Stimulated activated CD4-positive, alpha-beta T cell treated with anti-CD3 and anti-CD28 coated beads, Interleukin-1b, Interleukin-23, amount 100 ng/mL, for 4 hours (primary cell): Measurements from ENCODE around the gene RBP4.
"Not testable (repeated sequence)": the region's sequence is repeated elsewhere in the genome, so short reads cannot be mapped to it uniquely, and the experiment has no call there.

Experiments used
- DNase-seq, 2 donors: peaks; one replicate each; pipeline ENCODE4 v3.0.0-alpha.2; 2020; ENCODE audit warnings: low read depth in 2 of 2

The RBP4 gene

DNA sequence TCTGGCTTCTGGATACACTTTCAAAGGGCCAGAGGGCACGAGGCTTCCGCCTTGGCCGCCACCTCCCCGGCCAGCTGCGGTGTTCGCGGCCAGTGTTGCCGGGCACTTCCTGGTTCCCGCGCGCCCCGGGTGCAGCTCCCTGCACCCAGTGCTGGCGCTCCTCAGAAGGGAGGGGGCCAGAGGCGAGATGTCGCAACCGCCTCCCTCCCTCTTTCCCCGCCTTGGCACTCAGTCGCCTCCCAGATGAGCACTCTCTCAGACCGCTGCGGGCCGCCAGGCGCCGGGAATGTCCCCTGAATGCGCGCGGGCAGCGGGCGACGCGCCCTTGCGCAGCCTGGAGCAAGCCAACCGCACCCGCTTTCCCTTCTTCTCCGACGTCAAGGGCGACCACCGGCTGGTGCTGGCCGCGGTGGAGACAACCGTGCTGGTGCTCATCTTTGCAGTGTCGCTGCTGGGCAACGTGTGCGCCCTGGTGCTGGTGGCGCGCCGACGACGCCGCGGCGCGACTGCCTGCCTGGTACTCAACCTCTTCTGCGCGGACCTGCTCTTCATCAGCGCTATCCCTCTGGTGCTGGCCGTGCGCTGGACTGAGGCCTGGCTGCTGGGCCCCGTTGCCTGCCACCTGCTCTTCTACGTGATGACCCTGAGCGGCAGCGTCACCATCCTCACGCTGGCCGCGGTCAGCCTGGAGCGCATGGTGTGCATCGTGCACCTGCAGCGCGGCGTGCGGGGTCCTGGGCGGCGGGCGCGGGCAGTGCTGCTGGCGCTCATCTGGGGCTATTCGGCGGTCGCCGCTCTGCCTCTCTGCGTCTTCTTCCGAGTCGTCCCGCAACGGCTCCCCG, 34.4 kb downstream of the RBP4 start, which contains the start of gene FFAR4:
TSS of gene FFAR4 (plus strand) at position 231 of the 842 bp plus-strand sequence. CDS start at position 287, 56 bp downstream.
- DNase-seq = no peak

DNA sequence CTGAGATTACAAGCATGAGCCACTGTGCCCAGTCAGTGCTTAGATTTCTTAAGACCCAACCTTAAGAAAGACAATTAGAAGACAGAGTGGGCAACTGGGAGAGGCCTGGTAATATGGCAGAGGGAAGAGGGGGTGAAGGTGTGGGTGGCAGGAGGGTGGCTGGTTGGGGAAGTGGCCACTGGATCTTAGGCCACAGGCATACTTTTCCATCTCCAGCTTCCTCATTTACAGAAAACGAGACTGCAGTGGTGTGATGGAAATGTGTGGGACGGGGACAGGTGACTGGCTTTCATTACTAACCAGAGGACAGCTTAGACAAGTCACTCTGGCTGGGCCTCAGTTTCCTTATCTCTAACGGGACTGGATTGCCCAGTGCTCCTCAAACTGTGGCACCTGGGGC, 35.6 kb downstream of the RBP4 start:
- no peak for DNase-seq

DNA sequence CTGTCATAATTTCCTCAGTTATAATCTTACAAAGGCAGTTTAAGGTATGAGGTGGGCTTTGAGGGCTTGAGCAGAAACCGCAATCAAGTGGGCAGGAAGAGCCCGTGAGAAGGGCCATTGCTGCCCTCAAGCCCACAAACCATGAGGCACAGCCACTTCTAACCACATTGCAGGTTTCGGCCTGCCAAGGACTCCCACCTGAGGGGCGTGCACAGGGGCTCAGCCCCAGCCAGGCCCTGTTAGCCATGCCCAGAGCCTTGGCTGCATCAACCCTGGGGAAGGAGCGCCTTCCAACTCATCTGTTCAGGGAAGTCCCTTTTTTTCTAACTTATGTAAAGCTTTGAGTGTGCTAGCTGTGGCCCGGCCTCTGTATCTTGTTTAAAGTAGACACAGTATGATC, 40.5 kb downstream of the RBP4 start:
- DNase-seq = no peak

DNA sequence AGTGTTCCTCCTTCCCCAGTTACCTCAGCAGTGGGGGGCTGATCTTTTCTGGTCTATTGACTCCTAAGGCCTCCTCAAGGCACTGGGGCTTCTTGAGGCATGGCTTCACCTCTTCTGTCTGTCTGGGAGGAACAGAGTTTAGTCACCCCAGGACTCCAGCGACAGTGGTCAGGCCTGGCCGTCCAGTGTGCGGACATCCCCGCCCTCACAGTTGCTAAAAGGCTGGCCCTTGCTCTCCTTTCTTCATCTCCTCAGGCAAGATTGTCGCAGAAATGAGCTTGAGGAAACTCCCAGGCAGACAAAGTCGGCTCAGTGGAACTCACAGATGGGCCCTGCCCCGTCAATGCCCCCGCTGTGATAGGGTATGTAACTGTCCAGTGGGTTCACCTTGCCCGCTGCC, 41.5 kb downstream of the RBP4 start:
- DNase-seq = no peak

DNA sequence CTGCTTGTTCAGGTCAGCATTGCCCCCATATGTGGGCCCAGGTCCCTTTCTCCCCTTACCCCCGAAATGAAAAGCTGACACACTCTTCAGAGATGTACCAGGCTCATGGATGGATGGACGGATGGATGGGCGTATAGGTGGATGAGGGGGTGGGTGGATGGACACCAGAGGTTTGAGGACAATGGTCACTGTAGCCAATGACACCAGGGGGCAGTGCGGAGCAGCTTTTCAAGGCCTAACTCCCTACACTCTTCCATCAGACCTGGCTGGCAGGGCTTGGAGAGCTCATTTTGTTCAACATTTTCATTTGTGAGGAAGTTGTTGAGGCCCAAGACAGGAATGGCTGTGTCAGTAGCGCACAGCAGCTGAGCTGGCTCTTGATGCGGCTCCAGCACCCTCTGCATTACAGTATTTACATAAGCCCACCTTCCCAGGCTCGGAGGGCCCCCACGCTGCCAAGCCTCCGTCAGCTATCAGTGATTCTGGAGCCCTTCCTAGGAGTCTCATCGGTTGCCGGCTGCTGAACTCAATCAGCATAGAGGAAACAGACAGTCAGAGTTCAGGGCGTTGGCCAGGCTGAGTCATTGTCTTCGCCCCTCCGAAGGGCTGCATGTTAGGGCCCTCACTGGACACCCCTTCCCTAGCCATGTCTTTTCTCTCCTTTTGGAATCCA, 46.1 kb downstream of the RBP4 start:
- peak; percentile 14 to 18 for DNase-seq

DNA sequence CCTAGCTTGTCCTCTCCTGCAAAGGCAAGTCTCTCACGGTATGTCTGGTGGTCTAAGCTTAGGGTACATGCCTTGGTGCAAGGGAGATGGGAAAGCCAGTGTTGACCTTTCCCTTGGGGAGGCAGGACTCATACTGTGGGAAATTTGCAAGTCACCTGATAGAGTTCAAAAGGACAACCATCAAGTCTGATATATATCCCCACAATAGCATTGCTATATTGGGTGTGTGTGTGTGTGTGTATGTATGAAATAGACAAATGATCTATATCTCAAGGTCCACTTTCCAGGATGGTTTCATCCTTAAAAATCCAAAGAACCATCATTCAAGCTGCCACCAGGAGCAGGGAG, 46.7 kb downstream of the RBP4 start:
- no peak for DNase-seq

DNA sequence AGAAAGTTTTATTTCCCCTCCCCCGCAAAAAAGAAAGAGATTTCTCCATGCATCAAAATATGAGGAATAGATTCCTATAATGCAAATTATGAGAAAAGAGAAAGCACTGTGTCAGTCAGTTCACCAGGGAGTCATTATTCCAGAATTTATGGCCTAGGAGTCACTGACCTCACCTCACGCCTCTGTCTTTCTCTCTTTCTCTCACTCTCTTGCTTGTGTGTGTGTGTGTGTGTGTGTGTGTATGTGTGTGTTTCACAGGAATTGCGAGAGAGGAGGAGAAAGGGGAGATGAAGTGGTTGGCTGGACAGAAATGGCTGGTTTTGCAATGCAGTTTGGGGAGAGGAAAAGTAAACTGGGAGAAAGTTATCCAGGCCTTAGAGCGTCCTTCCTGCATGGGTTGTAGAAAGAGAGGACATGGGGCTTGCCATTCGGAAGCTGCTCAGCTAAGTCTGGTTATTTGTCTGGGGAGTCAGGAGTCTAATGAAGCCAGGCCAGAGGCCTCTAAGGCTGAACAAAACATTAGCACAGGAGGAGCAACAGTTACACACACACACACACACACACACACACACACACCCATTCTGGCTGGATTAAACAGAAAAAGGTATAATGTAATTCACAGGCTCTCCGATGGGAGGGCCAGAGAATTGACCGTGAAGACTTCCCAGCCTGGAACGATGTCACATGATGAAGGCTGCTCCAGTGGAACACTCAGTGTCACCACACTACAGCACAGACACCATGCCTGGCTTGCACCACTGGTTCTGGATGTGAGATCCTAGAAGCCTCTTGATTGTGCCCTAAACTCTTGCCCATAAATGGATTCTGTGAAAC, 47.3 kb downstream of the RBP4 start:
- no peak for DNase-seq

DNA sequence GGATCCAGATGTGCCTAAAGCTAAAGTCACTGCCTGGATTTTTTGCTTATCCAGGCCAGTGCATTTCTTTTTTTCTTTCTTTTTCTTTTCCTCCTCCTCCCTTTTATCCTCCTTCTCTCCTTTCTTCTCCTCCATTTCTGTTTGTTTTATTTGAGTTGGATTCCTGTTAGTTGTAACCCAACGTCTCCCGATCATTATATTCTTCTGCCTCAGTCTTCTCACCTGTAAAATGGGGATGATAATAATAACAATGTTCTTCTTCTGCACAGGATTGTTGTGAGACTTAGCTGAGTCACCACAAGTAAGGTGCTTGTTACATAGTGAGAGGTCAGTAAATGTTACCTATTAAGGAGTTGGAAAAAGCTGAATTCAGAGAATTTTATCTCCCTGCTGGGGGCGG, 48.3 kb downstream of the RBP4 start:
- no peak for DNase-seq

DNA sequence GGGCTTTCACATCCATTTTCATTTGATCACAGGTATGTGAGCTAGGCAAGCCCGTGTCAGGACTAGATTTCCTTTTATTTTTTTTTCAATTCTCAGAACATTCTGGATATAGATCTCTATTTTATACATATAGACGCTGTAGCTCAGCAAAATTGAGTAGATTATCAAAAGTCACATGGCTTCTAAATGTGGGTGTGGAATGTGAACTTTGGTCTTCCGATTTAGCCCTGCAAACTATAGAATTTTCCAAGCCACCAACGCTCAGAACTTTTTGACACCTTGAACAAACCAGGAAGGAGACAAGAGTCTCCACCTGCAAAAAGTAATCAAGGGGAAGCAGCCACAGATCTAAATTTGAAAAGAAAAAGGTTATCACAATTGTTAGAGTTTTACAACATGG, 50.4 kb downstream of the RBP4 start:
- no peak for DNase-seq

DNA sequence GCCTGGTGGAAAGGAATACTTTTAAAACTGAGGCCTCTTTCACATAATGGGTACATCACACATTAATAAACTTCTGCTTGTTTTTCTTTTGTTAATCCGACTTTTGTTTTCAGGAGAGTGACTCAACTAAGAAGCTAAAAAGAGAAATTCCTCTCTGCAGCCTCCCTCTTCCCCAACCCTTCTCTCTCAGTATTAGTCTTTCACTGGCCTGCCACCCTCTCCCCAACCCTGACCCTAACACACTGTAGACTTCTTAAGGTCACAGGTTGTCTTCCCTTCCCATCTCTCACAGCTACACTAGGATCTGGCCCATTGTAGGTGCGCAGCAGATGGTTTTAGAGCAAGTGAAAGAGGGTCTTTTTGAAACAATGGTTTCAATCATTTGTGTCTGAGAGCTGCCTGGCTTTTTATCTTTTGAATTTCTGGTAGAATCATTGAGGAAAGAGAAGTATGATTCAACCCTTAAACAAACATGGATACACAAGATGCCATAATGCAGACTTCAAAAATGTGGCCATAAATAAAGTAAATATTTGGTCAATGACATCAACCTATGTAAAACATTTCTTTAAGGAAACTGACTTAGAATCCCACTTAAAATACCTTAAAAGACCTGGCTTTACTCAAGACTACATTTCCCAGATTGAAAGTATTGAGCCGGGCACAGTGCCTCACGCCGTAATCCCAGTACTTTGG, 52.5 kb downstream of the RBP4 start:
- DNase-seq = no peak

DNA sequence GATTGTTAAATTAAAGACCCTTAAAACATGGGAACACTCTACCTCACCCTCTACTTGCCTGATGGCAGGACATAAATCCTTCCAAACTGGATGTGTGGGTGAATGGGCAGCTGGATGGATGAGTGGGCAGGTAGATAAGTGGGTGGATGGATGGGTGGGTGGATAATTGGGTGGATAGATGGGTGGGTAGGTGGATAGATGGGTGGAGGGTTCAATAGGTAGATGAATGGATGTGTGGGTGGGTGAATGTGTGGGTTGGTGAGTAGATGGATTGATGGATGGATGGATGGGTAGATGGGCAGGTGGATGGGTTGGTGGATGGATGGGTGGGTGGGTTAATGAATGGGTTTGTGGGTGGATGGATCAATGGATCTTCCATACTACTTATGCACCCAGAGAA, 53.5 kb downstream of the RBP4 start:
- no peak for DNase-seq

DNA sequence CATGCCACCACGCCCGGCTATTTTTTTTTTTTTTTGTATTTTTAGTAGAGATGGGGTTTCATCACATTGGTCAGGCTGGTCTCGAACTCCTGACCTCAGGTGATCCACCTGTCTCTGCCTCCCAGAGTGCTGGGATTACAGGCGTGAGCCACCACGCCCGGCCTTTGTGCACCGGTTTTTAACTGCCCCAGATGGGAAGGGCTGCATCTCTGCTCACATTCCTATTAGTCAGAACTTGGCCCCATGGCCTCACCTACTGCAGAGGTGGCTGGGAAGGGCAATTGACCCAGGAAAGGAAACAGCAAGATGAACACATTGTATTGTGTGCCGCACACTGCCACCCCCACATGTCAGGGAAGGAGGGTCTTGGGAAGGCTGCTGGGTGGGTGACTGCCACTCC, 54.0 kb downstream of the RBP4 start:
- DNase-seq = not testable (repeated sequence)

DNA sequence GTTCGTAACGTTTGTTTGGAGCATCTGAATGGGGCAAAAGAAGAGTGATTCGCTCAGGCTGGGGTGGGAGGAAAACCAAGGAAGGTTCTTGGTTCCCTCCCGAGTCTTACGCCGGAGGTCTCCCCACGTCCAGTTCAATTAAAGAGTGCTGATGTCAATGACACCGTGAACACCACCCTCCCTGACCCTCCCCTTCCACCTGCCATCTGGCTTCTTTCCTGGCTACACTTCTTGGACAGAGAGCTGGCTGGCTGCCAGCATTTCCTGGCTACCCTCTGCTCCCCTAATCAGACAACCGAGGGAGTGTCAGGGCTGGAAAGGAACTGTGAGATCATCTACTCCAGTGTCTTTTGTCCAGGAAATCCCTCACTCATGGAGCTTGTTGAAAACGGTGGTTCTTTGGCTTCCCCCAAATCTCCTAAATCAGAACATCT, 58.7 kb downstream of the RBP4 start:
- no peak for DNase-seq
